GM18909 (cell line): ENCODE data around the gene AKR1C2.
"Not testable (repeated sequence)": the region's sequence is repeated elsewhere in the genome, so short reads cannot be mapped to it uniquely, and the experiment has no call there.

Source experiments
- ATAC-seq: cut with Tn5 transposase; IDR thresholded peaks from one replicate; pipeline ENCODE4 v1.9.1; 2021; ENCODE audit warnings: mild to moderate bottlenecking; ENCODE audit not compliant: unreplicated experiment, poor library complexity

The AKR1C2 gene

GRCh38 chr10:4962876-4963814 lies 40.5 kb downstream of the AKR1C2 start, which contains the start of gene AKR1C1:
TSS of gene AKR1C1 (plus strand) at chr10:4963415. CDS start at chr10:4963445, 30 bp downstream.
- not testable (repeated sequence) for ATAC-seq

GRCh38 chr10:4962308-4962707 lies 41.3 kb downstream of the AKR1C2 start:
- not testable (repeated sequence) for ATAC-seq

GRCh38 chr10:4961558-4961957 lies 42.1 kb downstream of the AKR1C2 start:
- ATAC-seq = not testable (repeated sequence)

GRCh38 chr10:4956955-4957645 lies 46.6 kb downstream of the AKR1C2 start:
- not testable (repeated sequence) for ATAC-seq

GRCh38 chr10:4956088-4956487 lies 47.6 kb downstream of the AKR1C2 start:
- not testable (repeated sequence) for ATAC-seq

GRCh38 chr10:4953405-4953804 lies 50.3 kb downstream of the AKR1C2 start:
- no peak for ATAC-seq

GRCh38 chr10:4951512-4952162 lies 52.0 kb downstream of the AKR1C2 start:
- ATAC-seq = not testable (repeated sequence)

- no peak for ATAC-seq
Observed at GRCh38 chr10:4947635-4948596, 55.7 kb downstream of the AKR1C2 start.

GRCh38 chr10:4947039-4947634 lies 56.5 kb downstream of the AKR1C2 start:
- ATAC-seq = no peak

- ATAC-seq = no peak
Observed at GRCh38 chr10:4945766-4946717, 57.6 kb downstream of the AKR1C2 start.

- no peak for ATAC-seq
Observed at GRCh38 chr10:4944841-4945240, 58.8 kb downstream of the AKR1C2 start.

GRCh38 chr10:4943821-4944220 lies 59.8 kb downstream of the AKR1C2 start:
- ATAC-seq = no peak

- not testable (repeated sequence) for ATAC-seq
Observed at GRCh38 chr10:4943416-4943815, 60.2 kb downstream of the AKR1C2 start.

GRCh38 chr10:4942931-4943330 lies 60.7 kb downstream of the AKR1C2 start:
- ATAC-seq = not testable (repeated sequence)

- no peak for ATAC-seq
Observed at GRCh38 chr10:4941540-4942330, 61.9 kb downstream of the AKR1C2 start.

- not testable (repeated sequence) for ATAC-seq
Observed at GRCh38 chr10:4940909-4941308, 62.7 kb downstream of the AKR1C2 start.

GRCh38 chr10:4940073-4940428 lies 63.6 kb downstream of the AKR1C2 start:
- not testable (repeated sequence) for ATAC-seq
